Adrenal gland (tissue), 5 donors: ENCODE measurements around the gene PKNOX2.

Source experiments
- POLR2A ChIP-seq, 2 donors: fragments of 450-650 bp; IDR thresholded peaks; one replicate each; pipeline ENCODE4 v1.6.1; 2017; ENCODE audit warnings: antibody characterized with exemption in 2 of 2, mild to moderate bottlenecking in 2 of 2, moderate library complexity in 1 of 2
- TF ChIP-seq, protein P1 (sequence below), 6 experiments: fragments of 450-650 bp in 4 of 6; fragments of 200-600 bp in 2 of 6; sonication (generic) in 1 of 6; IDR thresholded peaks; 1 replicate in 5 of 6; 2 replicates in 1 of 6; pipeline versions ENCODE4 v1.5.1 to v1.8.0; 2016 to 2021; ENCODE audit warnings: antibody characterized with exemption in 6 of 6, mild to moderate bottlenecking in 2 of 6, moderate library complexity in 1 of 6
- donor health status: DM: no; HTN: no; CAD: no.

DNA sequence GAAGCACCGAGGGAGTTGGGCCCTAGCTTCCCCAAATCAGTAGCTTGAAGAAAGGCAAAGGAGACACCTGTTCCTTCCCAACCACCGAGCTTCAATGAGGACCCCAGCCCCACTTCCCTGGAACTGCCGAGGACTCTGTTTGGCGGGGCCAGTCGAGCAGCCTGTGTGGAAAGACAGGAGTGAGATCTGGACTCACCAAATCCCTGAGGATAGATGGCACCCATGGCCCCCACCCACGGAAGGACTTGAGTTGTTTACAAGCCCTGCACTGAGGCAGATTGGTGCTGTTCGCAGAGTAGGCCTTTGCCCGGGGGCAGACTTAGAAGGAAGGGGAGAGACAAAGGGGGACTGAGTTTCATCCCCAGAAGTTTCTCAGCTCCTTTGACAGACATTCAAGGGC lies 266.9 kb downstream of the PKNOX2 start:
- TF ChIP-seq, protein P1, sequence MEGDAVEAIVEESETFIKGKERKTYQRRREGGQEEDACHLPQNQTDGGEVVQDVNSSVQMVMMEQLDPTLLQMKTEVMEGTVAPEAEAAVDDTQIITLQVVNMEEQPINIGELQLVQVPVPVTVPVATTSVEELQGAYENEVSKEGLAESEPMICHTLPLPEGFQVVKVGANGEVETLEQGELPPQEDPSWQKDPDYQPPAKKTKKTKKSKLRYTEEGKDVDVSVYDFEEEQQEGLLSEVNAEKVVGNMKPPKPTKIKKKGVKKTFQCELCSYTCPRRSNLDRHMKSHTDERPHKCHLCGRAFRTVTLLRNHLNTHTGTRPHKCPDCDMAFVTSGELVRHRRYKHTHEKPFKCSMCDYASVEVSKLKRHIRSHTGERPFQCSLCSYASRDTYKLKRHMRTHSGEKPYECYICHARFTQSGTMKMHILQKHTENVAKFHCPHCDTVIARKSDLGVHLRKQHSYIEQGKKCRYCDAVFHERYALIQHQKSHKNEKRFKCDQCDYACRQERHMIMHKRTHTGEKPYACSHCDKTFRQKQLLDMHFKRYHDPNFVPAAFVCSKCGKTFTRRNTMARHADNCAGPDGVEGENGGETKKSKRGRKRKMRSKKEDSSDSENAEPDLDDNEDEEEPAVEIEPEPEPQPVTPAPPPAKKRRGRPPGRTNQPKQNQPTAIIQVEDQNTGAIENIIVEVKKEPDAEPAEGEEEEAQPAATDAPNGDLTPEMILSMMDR (IDR thresholded peaks at IDR 0.05): no peak
- TF ChIP-seq POLR2A (IDR thresholded peaks at IDR 0.05): no peak
